Left colon (tissue), 2 donors: ENCODE results near the gene CDH23. TPM values are rescaled to one million over a fixed set of nuclear protein-coding genes. Genes with fewer than 3 reads are reported as not detected.
"Not testable (repeated sequence)": the region's sequence is repeated elsewhere in the genome, so short reads cannot be mapped to it uniquely, and the experiment has no call there.

ENCODE experiments used
- ATAC-seq: fragments of 200-7000 bp; cut with Tn5 transposase; one replicate; pipeline ENCODE4 v1.9.1; 2020; ENCODE audit warnings: mild to moderate bottlenecking, moderate library complexity
- DNase-seq, 2 donors: peaks; one replicate each; pipeline ENCODE4 v3.0.0-alpha.2; 2020
- intact Hi-C, 2 donors: fragments of 100-400 bp; cut with DNase I in 1 of 2; cut with micrococcal nuclease in 1 of 2; formaldehyde crosslinking; loops; one replicate each; pipeline versions ENCODE4 v1.11.2 to v1.14.0; 2022; cut with DNase I, micrococcal nuclease
- long read RNA-seq: library from polyadenylated mRNA; unstranded; transcript quantifications from one replicate; pipeline ENCODE4 v2.0.0, GENCODE V29; 2021
- total RNA-seq, 2 donors: library from RNA; stranded (reverse); fragmentation: NEBNext Ultra II Directional; extraction: Animal tissue kit (Norgen Biotek cat#: 25700); gene quantifications; one replicate each; pipeline ENCODE4 v1.2.1, GENCODE V29; 2021
- donor health status: DM: no; HTN: no; CAD: no.
- donor health status: DM: yes; HTN: yes; CAD: no.

CDH23 gene
- 1 to 10 TPM; 2.2 to 2.5 TPM for total RNA-seq
- long read RNA-seq, partial matches to known transcripts = 2 of 3 reads
- long read RNA-seq, other reads (novel, unspliced or antisense) = 1 of 3 reads

DNA sequence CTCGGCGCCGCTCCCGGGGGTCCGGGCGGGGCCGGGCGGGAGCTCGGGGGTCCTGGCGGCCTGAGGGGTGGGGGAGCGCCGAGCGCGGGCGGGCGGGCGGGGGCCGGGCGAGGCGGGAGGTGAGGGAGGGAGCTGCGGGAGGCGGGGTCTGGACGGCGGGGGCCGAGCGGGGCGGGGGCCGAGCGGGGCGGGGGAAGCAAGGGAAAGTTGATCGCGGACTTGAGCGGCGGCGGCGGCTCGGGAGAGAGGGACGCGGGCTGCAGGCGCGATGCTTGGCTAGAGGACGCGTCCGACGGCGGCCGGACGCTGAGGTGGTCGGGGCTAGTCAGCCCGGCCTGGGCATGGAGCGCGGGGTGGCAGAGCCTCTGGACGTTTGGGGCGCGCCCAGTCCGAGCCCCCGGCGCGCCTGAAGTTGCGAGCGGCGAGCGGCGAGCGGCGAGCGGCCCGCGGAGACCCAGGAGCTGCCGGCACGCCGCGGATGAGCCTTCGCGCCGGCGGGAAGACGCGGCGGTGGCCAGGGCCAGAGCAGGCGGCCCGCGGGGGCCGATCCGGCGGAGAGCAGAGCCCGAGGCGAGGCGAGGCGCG lies at the start of gene CDH23:
CDH23 (plus strand) TSS at position 210 of the 585 bp plus-strand sequence. CDS start 42,912 bp downstream, outside the sequence.
- DNase-seq = peak in 1 of 2 donors; percentile 32
- peak; percentile 28 for ATAC-seq
- intact Hi-C loops = loop anchor here in 1 of 2 donors (10.0 kb wide), 1 partner anchor 178 kb away; no protein-coding TSS in a partner anchor

DNA sequence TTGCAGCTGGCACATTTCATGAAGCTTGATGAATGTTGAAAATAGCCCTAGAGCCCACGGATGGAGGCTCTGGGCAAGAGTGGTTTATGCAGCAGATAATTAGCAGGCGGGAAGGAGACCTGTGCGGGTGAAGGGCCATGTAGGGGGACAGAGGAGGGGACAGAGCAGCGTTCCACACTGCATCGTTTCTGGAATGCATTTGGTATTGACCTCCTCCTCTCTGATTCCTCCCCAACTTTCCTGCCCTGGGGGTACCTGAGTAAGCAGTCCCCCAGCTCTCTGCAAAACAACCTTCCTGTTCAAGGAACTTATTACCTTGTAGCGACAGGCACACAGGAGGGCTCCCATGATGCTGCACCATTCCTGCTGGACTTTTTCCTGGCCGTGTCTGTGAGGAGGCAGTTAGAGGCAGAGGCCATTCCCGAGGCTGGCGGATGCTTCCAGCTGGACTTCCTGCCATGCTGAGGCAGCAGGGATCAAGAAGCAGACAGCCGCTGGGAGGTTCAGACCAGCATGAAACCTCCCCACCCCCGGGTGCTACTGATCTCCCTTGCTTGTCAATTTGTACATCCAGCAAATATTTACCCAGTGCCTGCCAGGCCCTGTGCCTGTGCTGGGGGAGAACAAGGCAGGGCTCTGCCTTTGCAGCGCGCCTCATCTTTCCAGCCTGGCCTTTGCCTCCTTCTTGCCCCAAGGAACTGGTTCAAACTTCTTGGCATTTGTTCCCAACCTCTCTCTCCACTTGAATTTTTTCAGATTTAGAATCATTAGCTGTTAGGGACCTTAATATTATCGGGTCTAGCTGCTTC lies 48.9 kb upstream of the CDH23 start:
- ATAC-seq = peak; percentile 70
- intact Hi-C loops = no loop called here
- DNase-seq = peak; percentile 60 to 64

DNA sequence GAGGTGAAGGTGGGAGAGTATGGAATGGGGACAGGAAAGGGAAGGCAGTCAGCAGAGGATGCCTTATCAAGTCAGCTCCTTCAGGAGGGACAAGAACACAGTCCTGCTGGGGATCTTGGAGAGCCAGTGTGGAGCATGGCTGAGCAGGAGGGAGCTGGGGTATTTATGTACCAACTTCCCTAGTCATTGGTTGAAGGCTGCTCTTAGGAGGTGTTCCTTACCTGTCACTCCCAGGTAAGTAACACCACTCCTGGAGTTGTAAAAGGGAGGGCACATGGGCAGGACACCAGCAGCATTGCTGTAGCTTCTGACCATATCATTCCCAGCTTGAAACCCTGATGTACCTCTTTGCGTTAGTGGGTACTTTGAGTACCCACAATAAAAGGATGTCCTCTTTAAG lies 47.9 kb upstream of the CDH23 start:
- intact Hi-C loops = no loop called here
- ATAC-seq (peak; percentile 66), DNase-seq (no peak)

DNA sequence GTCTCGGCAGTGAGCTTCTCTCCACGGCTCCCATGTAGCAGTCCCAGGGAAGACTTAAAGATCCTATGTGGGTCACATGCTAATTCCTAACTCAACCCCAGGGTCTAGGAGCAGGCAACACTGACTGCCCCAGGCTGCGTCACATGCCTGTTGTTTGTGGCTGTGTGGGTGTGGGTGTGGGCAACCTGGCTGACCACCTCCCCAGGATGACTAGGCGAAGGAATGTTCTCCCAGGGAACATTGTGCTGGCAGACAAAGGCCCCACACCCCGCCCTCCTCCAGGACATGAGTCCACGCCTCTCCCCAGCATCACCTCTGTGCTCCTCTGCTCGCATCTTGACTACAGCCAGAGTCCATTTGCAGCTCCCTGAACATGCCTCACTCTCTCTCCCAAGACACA lies 47.3 kb upstream of the CDH23 start:
- intact Hi-C loops = no loop called here
- DNase-seq = no peak
- no peak for ATAC-seq

DNA sequence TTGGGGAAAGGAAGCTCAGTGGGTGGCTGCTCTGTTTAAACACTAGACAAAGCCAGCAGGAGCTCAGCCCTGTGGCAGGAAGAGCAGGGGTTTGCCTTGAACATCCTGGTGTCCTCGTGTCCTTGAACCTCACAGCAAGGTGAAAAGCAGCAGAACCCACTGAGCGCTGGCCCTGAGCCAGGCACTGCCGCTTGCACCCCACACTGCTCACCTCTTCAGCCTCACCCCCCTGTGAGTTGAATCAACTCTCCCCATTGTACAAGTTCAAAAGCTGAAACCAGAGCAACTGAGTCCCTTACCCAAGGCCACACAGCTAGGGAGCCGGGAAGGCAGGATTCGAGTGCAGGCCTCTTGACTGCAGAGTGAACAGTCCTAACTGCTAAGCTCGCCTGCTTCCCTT lies 45.6 kb upstream of the CDH23 start:
- DNase-seq (no peak), ATAC-seq (no peak)
- intact Hi-C loops = no loop called here

DNA sequence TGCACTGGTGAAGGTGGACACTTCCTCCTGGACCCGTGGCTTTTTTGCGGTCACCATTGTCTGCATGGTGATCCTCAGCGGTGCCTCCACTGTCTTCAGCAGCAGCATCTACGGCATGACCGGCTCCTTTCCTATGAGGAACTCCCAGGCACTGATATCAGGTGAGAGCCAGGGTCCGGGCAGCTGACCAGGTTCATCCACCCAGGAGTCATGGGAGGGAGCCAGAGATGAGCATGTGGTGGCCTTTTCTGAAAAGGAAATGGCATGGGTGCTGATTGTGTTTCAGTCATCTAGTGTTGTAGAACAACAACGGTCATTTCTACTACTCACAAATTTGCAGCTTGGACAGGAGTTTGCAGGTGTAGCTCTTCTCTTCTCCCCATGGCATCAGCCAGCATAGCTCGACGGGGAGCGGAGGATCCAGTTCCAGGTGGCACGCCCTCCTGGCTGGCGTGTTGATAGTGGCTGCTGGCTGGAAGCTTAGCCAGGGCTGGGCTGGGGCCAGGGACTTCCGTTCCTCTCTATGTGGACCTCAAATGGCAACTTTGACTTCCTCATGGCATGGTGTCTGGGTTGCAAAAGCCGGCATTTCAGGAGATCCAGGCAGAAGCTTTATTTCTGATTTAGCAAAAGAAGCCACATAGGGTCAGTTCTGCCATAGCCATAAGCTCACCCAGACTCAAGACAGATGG lies 44.9 kb upstream of the CDH23 start:
- intact Hi-C loops = no loop called here
- ATAC-seq = peak; percentile 71
- DNase-seq = peak; percentile 44 to 71

DNA sequence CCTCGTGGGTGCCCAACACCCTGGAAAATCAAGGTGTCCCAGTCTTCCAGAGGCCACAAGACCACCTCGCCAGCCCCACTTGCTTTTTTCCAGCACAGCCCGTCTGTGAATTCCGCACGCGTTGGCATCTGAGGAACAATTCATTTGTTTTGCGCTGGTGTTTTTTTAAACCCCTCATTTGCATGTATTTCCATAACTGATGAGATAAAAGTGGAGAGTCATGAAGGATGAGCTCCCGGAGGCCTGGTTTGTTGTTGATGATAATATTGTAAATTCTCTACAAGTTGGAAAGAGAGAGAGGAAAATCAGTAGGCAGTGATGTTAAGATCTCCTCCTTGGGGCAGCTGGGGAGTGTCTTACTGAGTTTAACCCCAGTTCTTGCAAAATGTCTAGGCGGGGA lies 43.1 kb upstream of the CDH23 start:
- intact Hi-C loops = no loop called here

DNA sequence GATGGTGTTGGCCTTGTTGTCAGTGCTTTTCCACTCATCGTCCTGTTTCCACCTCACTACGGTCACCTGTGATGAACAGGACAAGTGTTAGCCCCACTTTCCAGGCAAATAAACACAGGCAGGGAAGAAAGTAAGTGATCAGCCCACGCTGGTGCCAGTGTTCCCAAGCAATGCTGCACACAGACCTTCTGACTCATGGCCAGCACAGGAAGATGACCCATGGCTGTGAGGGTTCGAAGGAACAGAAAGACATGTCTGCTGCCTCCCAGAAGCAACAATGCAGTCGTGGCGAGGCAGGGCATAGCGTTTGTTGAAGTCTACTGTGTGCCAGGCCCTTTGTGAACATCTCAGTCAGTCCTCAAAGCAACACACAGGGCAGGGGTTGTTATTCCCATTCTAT lies 41.9 kb upstream of the CDH23 start:
- DNase-seq = no peak
- intact Hi-C loops = no loop called here
- no peak for ATAC-seq

More for the DNA sequence above, 43.1 kb upstream of the CDH23 start:
- DNase-seq = no peak
- no peak for ATAC-seq

DNA sequence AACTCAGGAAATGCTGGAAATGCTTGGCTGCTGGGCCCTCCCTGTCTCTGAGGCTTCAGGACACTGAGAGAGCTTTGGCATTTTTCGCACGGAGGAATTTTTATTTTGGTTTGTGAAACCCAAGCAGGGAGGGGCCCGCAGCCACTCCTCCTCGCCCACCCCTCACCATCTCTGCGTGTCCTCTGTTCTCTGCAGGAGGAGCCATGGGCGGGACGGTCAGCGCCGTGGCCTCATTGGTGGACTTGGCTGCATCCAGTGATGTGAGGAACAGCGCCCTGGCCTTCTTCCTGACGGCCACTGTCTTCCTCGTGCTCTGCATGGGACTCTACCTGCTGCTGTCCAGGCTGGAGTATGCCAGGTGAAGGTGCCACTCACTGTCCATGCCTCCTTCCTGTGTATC lies 40.8 kb upstream of the CDH23 start:
- DNase-seq (no peak), ATAC-seq (no peak)
- intact Hi-C loops = no loop called here

DNA sequence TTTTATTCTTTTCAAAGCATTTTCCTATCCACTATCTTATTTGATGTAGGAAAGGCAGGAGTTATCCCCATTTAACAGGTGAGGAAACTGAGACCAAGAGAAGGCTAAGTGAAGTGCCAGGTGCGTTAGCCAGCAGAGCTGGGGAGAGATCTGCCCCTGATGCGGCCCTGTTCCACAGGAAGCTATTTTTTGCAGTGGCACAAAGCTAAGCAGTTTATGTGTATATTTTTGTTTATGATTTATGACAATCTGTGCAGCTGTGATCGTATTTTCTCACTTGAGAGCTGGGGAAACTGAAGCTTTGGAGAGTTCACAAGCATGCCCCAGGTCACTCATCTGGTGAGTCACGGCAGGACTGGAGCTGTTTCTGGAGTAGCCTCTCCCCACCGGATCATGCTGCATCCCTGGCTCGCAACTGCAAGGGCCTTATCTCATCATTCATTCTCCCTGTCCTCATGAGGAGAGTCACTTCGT lies 38.9 kb upstream of the CDH23 start:
- no peak for ATAC-seq
- DNase-seq = no peak
- intact Hi-C loops = no loop called here

DNA sequence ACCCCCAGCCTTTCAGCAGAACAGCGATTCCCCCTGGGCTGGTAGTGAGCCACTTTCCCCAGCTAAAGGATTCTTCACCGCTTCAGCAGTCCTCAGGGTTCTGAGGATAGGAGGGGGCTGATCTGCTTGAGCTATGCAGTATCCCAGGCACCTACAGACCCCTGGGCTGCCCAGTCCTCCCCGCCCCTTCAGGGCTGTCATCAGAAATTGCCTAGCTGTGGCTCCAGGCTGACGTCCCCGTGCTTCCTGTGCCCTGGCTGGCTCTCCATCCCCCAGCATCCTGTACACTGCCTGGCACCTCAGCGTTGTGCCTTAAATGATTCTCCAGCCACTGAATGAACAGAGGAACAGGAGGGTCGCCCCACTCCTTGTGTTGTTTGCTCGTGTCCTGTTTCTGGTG lies 38.4 kb upstream of the CDH23 start:
- ATAC-seq = no peak
- intact Hi-C loops = no loop called here
- DNase-seq = no peak

DNA sequence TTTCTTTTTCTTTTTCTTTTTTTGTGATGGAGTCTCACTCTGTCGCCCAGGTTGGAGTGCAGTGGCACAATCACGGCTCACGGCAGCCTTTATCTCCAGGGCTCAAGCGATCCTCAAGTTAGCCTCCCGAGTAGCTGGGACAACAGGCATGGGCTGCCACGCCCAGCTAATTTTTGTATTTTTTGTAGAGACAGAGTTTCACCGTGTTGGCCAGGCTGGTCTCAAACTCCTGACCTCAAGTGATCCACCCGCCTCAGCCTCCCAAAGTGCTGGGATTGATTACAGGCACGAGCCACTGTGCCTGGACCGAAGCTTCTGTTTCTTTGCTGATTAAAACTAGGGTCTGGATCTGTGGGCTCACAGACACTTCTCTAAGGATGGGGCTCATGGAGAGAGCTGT lies 37.8 kb upstream of the CDH23 start:
- ATAC-seq, intact Hi-C loops, DNase-seq: not testable (repeated sequence)

DNA sequence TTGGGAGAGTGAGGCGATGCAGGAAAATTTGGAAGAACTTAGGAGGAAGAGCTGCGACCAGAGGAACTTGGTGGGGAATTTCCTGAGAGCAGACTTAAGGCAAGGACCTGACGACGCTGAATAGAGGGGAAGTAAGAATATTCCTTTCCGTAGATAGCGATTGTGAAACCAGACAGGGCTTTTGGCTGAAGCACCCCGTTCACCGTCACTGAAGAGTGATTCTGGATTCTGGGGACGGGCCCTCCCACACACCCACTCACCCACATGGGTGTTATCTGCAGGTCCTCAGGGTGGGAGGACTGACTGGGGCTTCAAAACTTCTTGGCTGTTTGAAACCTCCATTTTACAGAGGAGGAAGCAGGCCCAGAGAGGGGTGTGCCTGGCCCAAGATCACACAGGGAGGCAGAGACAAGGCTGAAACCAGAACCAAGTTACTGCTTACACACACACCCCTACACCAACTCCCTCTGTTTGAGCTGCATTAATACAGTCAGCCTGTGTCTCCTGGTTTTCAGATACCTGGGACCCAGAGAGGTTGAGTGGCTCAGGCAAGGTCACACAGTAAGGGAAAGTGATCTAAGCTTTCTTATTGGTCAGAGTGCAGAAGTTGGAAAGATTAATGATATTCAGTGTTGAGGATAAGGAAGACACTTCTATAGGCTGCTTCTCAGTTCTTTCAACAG lies 37.2 kb upstream of the CDH23 start:
- intact Hi-C loops = no loop called here
- no peak for DNase-seq
- no peak for ATAC-seq

DNA sequence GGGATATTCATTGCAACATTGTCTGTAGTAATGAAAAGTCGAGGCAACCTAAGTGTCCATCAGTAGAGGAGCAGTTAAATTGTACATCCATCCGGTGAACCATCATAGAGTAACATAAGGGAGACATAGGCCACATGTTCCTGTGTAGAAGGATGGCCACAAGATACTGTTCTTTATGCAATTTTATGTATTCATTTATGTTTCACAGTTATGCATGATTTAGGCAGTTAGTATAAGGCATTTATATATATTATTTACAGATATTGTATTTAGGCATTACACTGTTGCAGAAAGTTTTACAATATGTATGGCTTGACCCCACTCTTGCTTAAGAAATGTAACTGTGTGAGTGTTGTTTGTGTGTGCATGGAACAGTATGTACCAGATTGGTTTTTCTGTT lies 36.0 kb upstream of the CDH23 start:
- ATAC-seq (no peak), DNase-seq (no peak)
- intact Hi-C loops = no loop called here

DNA sequence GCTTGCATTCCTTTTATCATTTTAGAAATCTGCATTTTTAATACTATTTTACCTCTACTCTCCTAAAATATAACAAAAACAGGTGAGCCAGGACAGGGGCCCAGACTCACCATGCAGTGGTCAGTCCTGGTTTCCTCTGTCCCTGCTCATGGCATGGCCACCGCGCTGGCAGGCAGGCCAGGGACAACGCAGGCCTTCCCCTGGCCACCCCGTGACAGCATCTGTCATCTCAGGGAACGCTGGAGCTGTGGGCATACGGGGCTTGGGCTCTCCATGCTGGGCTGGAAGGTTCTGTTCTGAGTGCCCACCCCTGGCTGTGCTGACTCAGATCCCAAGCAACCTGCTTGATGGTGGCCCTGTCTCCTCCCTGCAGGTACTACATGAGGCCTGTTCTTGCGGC lies 35.1 kb upstream of the CDH23 start:
- DNase-seq (no peak), ATAC-seq (no peak)
- intact Hi-C loops = no loop called here

DNA sequence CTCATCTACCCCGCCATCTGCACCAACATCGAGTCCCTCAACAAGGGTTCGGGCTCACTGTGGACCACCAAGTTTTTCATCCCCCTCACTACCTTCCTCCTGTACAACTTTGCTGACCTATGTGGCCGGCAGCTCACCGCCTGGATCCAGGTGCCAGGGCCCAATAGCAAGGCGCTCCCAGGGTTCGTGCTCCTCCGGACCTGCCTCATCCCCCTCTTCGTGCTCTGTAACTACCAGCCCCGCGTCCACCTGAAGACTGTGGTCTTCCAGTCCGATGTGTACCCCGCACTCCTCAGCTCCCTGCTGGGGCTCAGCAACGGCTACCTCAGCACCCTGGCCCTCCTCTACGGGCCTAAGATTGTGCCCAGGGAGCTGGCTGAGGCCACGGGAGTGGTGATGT lies 34.6 kb upstream of the CDH23 start:
- DNase-seq (no peak), ATAC-seq (no peak)
- intact Hi-C loops = no loop called here

DNA sequence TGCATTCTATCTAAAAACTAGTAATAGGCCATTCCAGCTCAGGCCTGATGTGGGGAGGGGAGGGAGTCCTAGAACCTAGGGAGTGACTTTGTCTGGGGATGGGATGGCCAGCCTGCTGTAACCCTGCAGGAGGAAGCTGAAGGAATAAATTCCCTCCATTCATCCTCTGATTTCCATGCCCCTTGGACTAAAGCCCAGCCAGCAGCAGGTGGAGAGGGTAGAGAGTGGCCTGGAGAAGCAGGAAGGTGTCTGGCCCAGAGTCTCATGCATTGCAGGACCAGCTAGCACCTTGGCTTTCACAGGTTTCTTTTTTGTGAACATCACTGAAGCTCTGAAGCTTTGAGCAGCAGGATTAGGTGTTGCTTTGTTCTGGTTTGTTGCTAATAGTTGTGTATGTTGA lies 32.8 kb upstream of the CDH23 start:
- intact Hi-C loops = no loop called here
- no peak for ATAC-seq
- no peak for DNase-seq

DNA sequence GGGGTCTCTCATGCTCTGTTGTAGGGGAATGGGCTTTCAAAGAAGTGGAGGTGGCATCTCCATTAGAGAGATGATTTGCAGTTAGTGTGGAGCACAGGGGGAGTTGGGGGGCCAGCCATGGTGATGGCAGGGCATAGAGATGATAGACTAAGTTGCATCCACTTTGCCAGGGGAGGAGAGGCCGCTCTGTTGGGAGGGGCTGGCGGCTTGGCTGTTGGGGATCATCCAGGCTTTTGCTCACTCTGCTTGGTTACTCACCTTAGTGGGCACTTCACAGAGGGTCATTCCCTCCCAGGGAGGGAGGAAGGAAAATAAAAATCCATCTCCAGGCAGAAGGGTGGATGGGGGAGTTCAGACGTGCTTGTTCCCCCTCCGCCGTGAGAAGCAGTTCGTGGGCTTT lies 31.4 kb upstream of the CDH23 start:
- intact Hi-C loops = no loop called here
- DNase-seq = no peak
- no peak for ATAC-seq

DNA sequence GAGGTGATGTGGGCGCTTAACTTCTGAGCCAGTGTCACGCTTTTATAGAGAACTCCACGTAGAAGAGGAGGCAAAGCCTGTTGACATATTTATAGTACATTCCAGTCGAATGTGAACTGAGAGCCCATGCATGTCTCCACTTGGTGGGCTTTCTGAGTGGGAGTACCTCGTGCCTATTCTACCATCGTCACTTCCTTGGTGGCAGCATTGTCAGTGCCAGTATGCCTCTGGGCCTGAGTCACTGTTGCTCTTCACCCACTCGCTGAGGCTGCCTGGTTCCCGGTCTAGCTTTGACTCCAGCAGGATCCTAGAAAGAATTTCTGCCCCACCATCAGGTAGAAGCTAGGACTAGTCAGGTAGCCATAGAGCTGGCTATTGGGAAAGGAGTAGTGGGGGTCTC lies 30.0 kb upstream of the CDH23 start:
- ATAC-seq (no peak), DNase-seq (no peak)
- intact Hi-C loops = no loop called here
